Neural cell (in vitro differentiated cells): ENCODE measurements around the gene WFS1.

Source experiments
- EZH2 ChIP-seq: fragments of 200-600, 300-800 bp; shearing (Covaris generic), sonication (generic); IDR thresholded peaks from 2 replicates; pipeline ENCODE4 v1.6.1; 2014; ENCODE audit warnings: antibody characterized with exemption, low read length, borderline replicate concordance, mild to moderate bottlenecking; ENCODE audit not compliant: insufficient read depth, poor library complexity, severe bottlenecking
- POLR2AphosphoS5 ChIP-seq: IDR thresholded peaks from 2 replicates; pipeline ENCODE4 v1.6.1; 2012
- RAD21 ChIP-seq: fragments of 450-650 bp; conservative IDR thresholded peaks from 2 replicates; pipeline ENCODE4 v1.6.1; 2014; ENCODE audit warnings: antibody characterized with exemption, mild to moderate bottlenecking, moderate library complexity
- TF ChIP-seq, protein P1 (sequence below): fragments of 450-650 bp; IDR thresholded peaks from 2 replicates; pipeline ENCODE4 v1.5.1; 2014; ENCODE audit warnings: antibody characterized with exemption, mild to moderate bottlenecking, moderate library complexity; ENCODE audit not compliant: poor library complexity, severe bottlenecking

DNA sequence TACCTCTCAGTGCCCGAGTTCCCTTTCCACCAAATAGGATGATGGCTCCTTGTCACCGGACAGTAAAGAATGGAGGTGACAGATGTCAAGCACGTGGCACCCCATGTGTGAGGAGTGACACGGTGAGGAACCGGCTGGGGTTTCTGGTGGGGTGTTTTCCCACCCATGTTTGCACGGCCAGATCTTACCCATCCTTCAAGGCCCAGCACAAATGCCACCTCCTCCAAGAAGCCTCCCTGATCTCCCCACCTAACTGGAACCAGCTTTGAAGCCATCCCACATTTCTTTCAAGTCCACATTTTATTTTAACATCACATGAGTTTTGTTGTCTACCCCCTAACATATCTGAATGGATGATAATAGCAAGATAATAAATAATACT is 63.0 kb downstream of the WFS1 start:
- TF ChIP-seq RAD21 (no peak), POLR2AphosphoS5 (no peak), EZH2 (no peak)
- TF ChIP-seq, protein P1, sequence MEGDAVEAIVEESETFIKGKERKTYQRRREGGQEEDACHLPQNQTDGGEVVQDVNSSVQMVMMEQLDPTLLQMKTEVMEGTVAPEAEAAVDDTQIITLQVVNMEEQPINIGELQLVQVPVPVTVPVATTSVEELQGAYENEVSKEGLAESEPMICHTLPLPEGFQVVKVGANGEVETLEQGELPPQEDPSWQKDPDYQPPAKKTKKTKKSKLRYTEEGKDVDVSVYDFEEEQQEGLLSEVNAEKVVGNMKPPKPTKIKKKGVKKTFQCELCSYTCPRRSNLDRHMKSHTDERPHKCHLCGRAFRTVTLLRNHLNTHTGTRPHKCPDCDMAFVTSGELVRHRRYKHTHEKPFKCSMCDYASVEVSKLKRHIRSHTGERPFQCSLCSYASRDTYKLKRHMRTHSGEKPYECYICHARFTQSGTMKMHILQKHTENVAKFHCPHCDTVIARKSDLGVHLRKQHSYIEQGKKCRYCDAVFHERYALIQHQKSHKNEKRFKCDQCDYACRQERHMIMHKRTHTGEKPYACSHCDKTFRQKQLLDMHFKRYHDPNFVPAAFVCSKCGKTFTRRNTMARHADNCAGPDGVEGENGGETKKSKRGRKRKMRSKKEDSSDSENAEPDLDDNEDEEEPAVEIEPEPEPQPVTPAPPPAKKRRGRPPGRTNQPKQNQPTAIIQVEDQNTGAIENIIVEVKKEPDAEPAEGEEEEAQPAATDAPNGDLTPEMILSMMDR: no peak
